AG20443 (cell line): Measurements from ENCODE around the gene RTCA.
"Not testable (repeated sequence)": the region's sequence is repeated elsewhere in the genome, so short reads cannot be mapped to it uniquely, and the experiment has no call there.

Experiments used
- DNase-seq: peaks from one replicate; pipeline ENCODE4 v3.0.0; 2012; ENCODE audit warnings: low spot score, mixed read lengths

The RTCA gene

DNA sequence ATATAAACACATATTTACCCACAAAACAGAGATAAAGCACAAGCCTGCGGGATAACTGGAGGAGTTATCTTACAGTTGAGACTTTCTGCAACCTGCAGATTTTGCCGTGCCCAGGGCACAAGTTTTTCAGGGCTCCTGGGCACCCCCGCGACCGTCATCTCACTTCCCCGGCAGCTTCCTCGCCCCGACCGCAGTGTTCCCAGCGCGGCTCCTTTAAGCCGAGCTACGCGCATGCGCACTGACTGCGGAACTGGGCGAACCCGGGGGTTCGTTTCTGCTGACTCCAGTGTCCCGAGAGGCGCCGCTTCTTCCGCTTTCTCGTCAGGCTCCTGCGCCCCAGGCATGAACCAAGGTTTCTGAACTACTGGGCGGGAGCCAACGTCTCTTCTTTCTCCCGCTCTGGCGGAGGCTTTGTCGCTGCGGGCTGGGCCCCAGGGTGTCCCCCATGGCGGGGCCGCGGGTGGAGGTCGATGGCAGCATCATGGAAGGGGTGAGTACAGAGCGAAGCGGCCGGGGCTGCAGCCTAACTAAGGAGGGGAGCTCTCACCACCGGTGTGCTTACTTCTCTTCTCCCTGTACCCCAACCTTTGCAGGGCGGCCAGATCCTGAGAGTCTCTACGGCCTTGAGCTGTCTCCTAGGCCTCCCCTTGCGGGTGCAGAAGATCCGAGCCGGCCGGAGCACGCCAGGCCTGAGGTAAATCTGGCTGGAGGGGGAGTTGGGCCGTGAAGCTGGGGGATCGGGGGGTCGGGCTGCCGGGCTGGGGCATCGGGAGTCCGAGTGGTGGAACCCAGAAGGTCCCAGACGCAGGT lies at the start of gene RTCA:
Gene RTCA, plus strand, starts transcription at position 286 of the 810 bp plus-strand sequence. Its CDS starts 160 bp downstream, at position 446.
- DNase-seq, result peak; percentile 99

DNA sequence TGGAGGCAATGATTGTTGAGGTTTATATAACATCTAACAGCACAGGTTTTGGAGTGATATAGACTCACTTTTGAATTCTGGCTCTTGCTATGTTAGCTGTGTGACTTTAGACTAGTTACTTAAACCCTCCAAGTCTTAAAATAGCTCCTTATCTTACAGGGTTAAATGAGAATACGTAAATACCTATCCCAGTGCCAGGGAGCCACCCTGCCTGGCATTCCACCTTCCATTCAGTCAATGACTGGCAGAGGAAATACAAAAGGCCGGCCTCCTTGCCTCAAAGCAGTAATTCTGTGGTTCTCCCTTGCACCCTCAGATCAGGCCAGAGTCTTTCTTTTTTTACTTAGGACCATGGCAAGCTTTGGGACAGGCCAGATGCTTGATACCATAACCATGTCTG lies 48.2 kb upstream of the RTCA start:
- no peak for DNase-seq

GRCh38 chr1:100219457-100219856 lies 46.6 kb upstream of the RTCA start:
- DNase-seq, result no peak

DNA sequence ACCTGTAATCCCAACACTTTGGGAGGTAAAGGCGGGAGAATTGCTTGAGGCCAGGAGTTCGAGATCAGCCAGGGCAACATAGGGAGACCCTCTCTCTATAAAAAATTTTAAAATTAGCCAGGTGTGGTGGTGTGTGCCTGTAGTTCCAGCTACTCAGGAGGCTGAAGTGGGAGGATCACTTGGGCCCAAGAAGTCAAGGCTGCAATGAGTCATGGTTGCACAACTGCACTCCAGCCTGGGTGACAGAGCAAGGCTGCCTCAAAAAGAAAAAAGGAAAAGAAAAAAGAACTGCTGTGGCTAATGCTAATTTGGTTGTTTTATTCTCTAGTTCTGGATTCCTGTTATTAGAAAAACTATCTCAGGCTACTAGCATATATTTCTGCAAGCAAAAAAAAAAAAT lies 46.1 kb upstream of the RTCA start:
- no peak for DNase-seq

- no peak for DNase-seq
Measured at GRCh38 chr1:100222428-100222827, 43.6 kb upstream of the RTCA start.

DNA sequence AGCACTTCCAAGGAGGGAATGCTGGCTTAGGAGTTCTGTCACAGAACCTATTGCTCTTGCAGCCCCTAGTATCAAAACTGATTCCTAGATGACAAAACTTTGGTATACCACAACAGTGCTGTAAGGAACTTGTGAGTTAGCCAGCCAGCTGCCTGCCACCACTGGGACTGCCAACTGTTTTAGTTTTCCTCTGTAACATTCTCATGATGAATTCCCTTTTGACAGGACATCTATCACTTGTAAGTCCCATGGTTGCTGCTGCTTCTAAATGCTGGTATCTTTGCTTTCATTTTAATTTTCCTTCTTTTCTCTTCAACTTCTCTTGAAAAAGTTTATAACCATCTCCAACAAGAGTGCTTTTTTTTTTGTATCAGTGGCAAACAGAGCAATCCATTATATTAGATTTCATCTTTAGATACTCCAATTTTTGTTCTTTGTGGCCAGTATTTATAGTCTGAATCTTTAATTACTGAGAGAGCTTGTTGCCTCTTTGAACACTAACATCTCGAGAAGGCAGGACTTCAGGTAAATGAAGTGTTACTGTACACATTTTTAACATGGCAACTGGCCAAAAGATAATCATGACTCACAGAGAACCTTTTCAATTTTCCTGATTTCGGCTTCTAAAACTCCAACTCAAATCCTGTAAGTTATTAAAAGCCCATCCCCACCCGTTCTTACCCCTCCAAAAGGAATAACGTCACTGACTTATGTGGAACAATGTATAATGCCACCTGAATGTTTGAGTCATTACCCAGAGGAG lies 36.2 kb upstream of the RTCA start:
- no peak for DNase-seq

- no peak for DNase-seq
Measured at GRCh38 chr1:100230765-100231164, 35.3 kb upstream of the RTCA start.

GRCh38 chr1:100231721-100232120 lies 34.3 kb upstream of the RTCA start:
- DNase-seq, result no peak

DNA sequence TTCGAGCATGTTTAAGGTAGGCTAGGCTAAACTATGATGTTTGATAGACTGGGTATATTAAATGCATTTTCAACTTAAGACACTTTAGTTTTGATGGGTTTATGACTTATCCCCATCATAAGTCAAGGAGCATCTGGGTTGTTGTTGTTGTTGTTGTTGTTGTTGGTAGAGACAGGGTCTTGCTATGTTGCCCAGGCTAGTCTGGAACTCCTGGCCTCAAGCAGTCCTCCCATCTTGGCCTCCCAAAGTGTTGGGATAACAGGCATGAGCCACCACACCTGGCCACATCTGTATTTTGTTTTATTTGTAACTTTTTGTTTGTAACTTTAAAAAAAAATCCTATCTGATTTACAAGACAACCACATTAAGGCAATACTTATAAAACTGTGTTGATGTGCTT lies 33.9 kb upstream of the RTCA start:
- DNase-seq, result no peak

DNA sequence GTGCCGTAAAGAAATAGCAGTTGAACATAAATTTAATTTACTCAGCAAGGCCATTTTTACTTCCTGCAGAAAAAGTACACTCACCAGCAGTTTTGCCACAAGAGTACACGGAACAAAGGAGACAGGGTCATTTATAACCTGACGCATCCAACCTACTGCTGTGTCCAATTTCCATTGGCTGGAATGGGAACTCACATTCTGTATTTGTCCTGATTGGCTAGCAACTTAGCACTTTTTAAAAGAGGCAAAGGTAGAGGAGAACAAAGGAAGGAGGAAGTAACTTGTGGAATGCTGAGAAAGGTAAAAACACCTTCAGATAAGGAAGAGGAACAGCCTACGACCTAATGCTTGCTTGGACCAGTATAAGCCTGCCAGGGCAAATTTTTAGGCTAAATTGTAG lies 32.5 kb upstream of the RTCA start:
- DNase-seq, result not testable (repeated sequence)

GRCh38 chr1:100234432-100234831 lies 31.6 kb upstream of the RTCA start:
- DNase-seq, result no peak

DNA sequence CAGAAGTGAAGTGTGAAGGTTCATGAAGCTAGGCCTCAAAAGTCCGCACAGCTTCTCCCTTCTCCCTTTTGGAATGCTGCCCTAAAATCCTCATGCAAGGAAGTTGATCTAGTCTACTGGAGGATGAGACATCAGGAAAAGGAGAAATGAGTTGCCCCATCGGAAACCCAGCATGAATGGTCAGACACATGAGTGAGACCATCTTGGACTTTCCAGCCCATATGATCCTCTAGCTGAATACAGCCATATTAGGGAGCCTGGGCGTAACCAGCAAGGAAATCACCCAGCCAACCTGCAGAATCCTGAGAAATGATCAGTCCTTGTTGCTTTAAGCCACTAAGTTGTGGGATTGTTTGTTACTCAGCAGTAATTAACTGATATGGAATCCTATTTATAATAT lies 28.9 kb upstream of the RTCA start:
- no peak for DNase-seq

DNA sequence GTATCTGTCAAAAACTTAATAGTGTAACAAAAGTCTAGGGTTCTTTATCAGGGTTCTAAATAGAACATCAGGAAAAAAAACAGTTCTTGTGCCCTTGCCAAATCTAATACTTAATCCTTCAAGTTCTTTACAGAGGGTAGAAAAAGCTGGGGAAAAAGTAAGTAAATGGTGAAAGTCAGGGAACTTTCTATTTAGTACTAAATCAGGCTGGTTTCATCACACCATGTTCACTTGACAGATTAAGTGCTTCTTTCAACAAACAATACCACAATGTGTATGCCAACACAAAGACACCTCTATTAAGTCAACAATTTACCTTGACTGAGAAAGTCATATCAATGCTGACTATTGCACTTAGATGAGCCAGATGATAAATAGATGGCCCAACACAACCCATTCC lies 26.1 kb upstream of the RTCA start:
- DNase-seq, result no peak

DNA sequence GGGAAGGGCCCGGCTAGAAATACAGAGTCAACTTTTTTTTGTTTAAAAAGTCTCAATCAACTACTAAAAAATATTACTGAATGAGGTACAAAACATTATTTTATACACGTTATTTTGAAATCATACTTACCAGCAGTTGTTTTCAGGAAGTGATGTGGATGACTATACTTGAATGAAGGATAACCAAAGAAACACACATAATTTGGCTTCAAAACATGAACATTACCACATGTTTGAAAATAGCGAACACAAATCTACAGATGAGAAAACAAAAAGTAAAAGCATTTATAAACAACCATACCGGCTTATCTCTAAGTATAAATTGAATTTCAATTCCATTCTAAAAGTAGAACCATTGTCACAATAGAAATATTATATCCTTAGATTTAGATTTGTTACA lies 25.4 kb upstream of the RTCA start:
- no peak for DNase-seq

DNA sequence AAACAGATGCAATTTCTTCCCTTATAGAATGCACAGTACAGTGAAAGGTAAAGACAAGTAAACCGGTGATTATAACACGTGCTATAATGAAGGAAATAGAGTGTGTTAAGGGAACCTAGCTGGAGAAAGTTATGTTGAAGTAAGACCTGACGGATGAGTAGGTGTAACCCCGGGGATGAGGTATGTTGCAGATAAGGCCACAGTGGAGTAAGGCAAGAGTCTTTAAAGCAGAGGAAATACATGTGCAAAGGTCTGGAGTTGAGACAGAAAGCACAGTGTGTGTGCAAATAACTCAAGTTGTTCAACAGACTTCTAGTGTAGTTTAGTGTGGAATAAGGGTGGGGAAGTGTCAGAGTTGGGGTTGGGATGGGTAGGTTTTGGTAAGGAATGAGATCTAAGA lies 19.3 kb upstream of the RTCA start:
- no peak for DNase-seq

DNA sequence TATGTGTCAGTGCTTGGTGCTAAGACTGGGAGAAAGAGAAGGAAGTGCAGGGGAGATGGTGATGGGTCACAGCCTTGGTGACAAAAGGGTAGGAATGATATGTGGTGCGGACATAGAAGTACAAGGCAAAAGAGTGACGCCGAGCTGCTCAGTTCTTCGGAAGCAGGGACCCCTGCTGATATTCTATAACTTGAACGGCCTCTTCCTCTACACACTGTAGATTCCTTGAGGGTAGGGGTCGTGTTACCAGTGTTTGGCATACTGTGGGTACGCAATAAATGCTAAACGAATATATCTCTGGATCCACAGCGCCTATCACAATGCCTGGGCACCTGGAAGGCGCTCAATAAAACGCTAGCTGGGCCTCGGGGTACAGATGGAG lies 16.9 kb upstream of the RTCA start:
- peak; percentile 20 for DNase-seq

DNA sequence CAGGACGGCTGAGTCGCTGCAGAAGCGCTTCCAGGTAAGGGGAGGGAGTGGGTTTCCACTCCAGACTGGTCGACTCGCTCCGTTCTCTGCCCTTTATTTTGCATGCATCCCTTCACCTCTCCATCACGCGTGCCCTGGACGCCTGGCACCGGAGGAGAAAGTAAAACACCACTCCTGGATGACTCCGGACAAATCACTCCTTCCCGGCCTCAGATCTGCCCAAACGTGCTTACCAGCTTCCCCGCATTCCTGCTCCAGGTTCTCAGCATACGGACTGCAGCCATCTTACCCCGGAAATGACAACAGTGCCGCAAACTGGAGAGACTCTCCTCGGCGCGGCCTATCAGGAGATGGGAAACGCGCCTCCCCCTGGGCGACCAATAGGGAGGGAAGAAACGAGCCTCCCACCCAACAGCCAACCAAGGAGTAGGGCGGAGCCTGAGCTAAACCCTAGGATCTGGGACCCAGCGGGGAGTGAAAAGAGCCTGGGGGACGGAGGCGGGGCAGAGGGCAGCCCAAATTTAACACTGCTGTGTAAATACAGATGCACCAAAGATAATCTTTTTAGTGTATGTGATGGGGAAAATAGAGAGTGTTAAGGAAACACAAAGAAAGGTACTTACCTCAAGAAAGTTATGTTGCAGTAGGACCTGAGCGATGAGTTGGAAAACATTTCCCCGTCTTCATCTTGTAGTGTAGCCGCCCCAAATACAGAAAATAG lies 16.3 kb upstream of the RTCA start, which contains the start of gene DBT:
Gene DBT, minus strand, starts transcription at position 298 of the 721 bp plus-strand sequence. Its CDS starts 14 bp downstream, at position 284.
- peak; percentile 99 for DNase-seq

- no peak for DNase-seq
Measured at GRCh38 chr1:100250264-100250663, 15.8 kb upstream of the RTCA start.

DNA sequence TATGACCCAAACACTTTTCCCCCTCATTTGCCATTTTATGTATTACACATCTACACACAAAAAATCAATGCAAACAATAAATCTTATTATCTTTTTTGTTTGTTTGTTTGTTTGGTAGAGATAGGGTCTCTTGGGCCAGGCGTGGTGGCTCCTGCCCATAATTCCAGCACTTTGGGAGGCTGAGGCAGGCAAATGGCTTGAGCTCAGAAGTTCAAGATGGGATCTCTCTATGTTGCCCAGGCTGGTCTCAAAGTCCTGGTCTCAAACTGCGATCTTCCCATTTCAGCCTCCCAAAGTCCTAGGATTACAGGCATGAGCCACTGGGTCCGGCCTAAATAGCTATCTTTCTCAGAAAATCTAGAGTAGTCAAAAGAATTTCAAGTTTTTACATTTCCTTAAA lies 15.2 kb upstream of the RTCA start:
- no peak for DNase-seq

DNA sequence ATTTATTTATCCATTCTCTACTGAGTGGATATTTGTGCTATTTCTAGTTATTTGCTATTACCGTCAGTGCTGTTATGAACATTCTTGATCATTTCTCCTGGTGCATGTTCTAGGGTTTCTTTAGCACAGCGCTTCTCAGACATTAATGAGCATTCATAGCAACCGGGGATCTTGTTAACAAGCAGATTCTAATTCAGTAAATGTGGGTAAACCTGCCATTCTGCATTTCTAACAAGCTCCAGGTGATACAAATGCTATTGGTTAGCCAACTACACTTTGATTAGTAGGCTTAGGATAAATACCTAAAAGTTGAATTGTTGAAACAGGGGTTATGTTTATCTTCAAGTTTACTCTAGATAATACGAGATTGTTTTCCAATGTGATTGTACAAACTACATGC lies 13.1 kb upstream of the RTCA start:
- no peak for DNase-seq

DNA sequence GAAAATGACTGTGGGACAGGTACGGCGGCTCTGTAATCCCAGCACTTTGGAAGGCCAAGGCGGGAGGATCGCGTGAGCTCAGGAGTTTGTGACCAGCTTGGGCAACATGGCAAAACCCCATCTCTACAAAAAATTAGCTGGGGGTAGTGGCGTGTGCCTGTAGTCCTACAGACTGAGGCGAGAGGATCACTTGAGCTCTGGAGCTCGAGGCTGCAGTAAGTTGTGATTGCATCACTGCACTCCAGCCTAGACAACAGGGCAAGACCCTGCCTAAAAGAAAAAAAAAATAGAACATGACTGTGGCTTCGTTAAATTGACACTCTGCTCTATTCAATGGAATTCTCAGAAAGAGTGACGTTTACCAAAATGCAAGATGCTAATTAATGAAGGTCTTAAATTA lies 12.5 kb upstream of the RTCA start:
- DNase-seq, result no peak

- DNase-seq, result not testable (repeated sequence)
Measured at GRCh38 chr1:100256273-100256672, 9.7 kb upstream of the RTCA start.

GRCh38 chr1:100258427-100258826 lies 7.6 kb upstream of the RTCA start:
- DNase-seq, result not testable (repeated sequence)
